K562 (cell line): Measurements from ENCODE around the gene RMI1. TPM values are rescaled to one million over a fixed set of nuclear protein-coding genes. Genes with fewer than 3 reads are reported as not detected.

Experiments
- CBFA2T2 ChIP-seq: fragments of 450-650 bp; conservative IDR thresholded peaks from 2 replicates; pipeline ENCODE4 v1.6.1; 2017; ENCODE audit warnings: mild to moderate bottlenecking
- CXXC5 ChIP-seq: fragments of 250-450 bp; sonication (Bioruptor Pico); IDR thresholded peaks from 2 replicates; pipeline ENCODE4 v1.8.0; 2022; ENCODE audit warnings: inconsistent platforms, mild to moderate bottlenecking, moderate library complexity
- HCFC1 ChIP-seq: IDR thresholded peaks from 2 replicates; pipeline ENCODE4 v1.6.1; 2012; ENCODE audit warnings: low read depth, low read length, improper control_type of control experiment
- HNRNPL ChIP-seq: fragments of 200-400 bp; formaldehyde crosslinking; IDR thresholded peaks from 2 replicates; pipeline ENCODE4 v1.6.1; 2017; ENCODE audit warnings: low read depth, mild to moderate bottlenecking, low read length
- LARP7 ChIP-seq: fragments of 450-650 bp; IDR thresholded peaks from 2 replicates; pipeline ENCODE4 v1.6.1; 2016
- MYNN ChIP-seq, 2 experiments: sonication (generic); formaldehyde crosslinking in 1 of 2; IDR thresholded peaks; 2 replicates each; pipeline versions ENCODE4 v1.5.0 to v1.6.1; 2016 to 2020; ENCODE audit warnings: antibody characterized with exemption in 1 of 2, missing genetic modification reagents in 1 of 2
- OTX1 ChIP-seq: fragments of 450-650 bp; formaldehyde crosslinking; IDR thresholded peaks from 2 replicates; pipeline ENCODE4 v1.4.0; 2022; ENCODE audit warnings: mild to moderate bottlenecking
- RBBP5 ChIP-seq: fragments of 200-600 bp; sonication (generic); IDR thresholded peaks from 2 replicates; pipeline ENCODE4 v1.6.1; 2012; ENCODE audit warnings: borderline replicate concordance, mild to moderate bottlenecking, low read length, control low read depth, inconsistent platforms; ENCODE audit not compliant: insufficient read depth, poor library complexity, severe bottlenecking
- RBFOX2 ChIP-seq: fragments of 200-400 bp; formaldehyde crosslinking; IDR thresholded peaks from 2 replicates; pipeline ENCODE4 v1.6.1; 2017; ENCODE audit warnings: low read depth, mild to moderate bottlenecking, low read length, moderate library complexity
- SIN3B ChIP-seq: fragments of 450-650 bp; IDR thresholded peaks from 2 replicates; pipeline ENCODE4 v1.6.1; 2017; ENCODE audit warnings: low read depth, mild to moderate bottlenecking, moderate library complexity
- SMAD3 ChIP-seq: fragments of 450-650 bp; formaldehyde crosslinking; conservative IDR thresholded peaks from 2 replicates; pipeline ENCODE4 v1.4.0; 2020; ENCODE audit warnings: mild to moderate bottlenecking
- SRSF1 ChIP-seq: fragments of 200-400 bp; formaldehyde crosslinking; IDR thresholded peaks from 2 replicates; pipeline ENCODE4 v1.6.1; 2017; ENCODE audit warnings: mild to moderate bottlenecking, low read depth, low read length, moderate library complexity
- ZNF12 ChIP-seq: sonication (generic); formaldehyde crosslinking; IDR thresholded peaks from 2 replicates; pipeline ENCODE4 v1.4.0; 2020; ENCODE audit warnings: mild to moderate bottlenecking, missing genetic modification reagents
- polyA plus RNA-seq, 8 experiments: library from polyadenylated mRNA; depleted of rRNA in 4 of 8; stranded (reverse) in 5 of 8; unstranded in 3 of 8; fragments of >200 nt; fragmentation: Nextera tagmentation in 2 of 8; fragmentation: Illumina TruSeq in 1 of 8; extraction: Ambion mirVana in 2 of 8; extraction: Trizol in 1 of 8; gene quantifications; 2 replicates each; pipeline versions ENCODE4 v1.2.1 to v1.2.3, GENCODE V29; 2011 to 2014; ENCODE audit warnings: inconsistent platforms in 1 of 8, missing spikeins in 1 of 8
- total RNA-seq, 7 experiments: library from RNA; depleted of rRNA in 6 of 7; stranded (reverse); fragments of >200 nt in 6 of 7; fragmentation: Illumina TruSeq in 2 of 7; extraction: Trizol in 2 of 7; gene quantifications; 2 replicates each; pipeline versions ENCODE4 v1.2.1 to v1.2.3, GENCODE V29; 2011 to 2021; ENCODE audit warnings: low replicate concordance in 1 of 7
- TF ChIP-seq, protein P1 (sequence below), 2 experiments: fragments of 450-650 bp in 1 of 2; sonication (generic) in 1 of 2; formaldehyde crosslinking; conservative IDR thresholded peaks; 2 replicates each; pipeline versions ENCODE4 v1.4.0 to v1.8.1; 2020 to 2022; ENCODE audit warnings: mild to moderate bottlenecking in 1 of 2, missing genetic modification reagents in 1 of 2
- TF ChIP-seq, protein P2 (sequence below): fragments of 450-650 bp; IDR thresholded peaks from 2 replicates; pipeline ENCODE4 v1.6.1; 2016; ENCODE audit warnings: mild to moderate bottlenecking, moderate library complexity
- TF ChIP-seq, protein P3 (sequence below): fragments of 250-450 bp; sonication (Bioruptor Pico); IDR thresholded peaks from 2 replicates; pipeline ENCODE4 v1.8.0; 2021; ENCODE audit warnings: moderate library complexity, mild to moderate bottlenecking, inconsistent platforms

RMI1 gene
- total and polyA plus RNA-seq, 9 of the 15 experiments (the other 6 are each of a cell fraction or from before 2014, with no cell fraction given), result 3.0 to 17.4 (median 10.6) TPM

DNA sequence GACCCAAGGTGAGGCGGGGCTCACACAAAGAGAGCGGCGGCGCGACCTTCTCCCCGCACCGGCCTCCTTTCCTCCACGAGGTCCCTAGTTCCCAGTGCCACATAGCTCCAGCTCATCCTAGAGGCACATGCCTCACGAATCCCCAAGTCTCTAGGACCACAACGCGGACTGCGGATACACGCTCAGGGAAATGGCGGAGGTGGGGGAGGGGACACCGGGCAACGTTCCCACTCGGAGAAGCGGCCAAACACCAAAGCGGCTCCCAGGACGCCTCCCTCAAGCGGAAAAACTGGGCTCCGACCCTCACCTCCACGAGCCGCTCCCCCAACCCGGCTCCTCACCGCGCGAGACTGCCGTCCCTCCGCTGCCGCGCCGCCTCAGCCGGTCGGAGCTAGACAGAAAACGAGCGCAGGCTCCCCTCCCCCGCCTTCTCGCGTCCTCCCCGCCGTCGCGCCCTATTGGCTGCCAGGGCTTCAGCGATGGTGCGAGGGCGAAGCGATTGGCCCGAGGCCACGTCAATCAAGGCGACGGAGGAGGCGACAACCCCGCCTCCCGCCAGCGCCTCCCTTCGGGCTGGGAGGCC, 702 bp upstream of the RMI1 start, which contains the start of gene HNRNPK (continued):
- TF ChIP-seq, protein P1, sequence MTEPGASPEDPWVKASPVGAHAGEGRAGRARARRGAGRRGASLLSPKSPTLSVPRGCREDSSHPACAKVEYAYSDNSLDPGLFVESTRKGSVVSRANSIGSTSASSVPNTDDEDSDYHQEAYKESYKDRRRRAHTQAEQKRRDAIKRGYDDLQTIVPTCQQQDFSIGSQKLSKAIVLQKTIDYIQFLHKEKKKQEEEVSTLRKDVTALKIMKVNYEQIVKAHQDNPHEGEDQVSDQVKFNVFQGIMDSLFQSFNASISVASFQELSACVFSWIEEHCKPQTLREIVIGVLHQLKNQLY (CRISPR knock-in tag; conservative IDR thresholded peaks at IDR 0.05), result no peak
- TF ChIP-seq, protein P2, sequence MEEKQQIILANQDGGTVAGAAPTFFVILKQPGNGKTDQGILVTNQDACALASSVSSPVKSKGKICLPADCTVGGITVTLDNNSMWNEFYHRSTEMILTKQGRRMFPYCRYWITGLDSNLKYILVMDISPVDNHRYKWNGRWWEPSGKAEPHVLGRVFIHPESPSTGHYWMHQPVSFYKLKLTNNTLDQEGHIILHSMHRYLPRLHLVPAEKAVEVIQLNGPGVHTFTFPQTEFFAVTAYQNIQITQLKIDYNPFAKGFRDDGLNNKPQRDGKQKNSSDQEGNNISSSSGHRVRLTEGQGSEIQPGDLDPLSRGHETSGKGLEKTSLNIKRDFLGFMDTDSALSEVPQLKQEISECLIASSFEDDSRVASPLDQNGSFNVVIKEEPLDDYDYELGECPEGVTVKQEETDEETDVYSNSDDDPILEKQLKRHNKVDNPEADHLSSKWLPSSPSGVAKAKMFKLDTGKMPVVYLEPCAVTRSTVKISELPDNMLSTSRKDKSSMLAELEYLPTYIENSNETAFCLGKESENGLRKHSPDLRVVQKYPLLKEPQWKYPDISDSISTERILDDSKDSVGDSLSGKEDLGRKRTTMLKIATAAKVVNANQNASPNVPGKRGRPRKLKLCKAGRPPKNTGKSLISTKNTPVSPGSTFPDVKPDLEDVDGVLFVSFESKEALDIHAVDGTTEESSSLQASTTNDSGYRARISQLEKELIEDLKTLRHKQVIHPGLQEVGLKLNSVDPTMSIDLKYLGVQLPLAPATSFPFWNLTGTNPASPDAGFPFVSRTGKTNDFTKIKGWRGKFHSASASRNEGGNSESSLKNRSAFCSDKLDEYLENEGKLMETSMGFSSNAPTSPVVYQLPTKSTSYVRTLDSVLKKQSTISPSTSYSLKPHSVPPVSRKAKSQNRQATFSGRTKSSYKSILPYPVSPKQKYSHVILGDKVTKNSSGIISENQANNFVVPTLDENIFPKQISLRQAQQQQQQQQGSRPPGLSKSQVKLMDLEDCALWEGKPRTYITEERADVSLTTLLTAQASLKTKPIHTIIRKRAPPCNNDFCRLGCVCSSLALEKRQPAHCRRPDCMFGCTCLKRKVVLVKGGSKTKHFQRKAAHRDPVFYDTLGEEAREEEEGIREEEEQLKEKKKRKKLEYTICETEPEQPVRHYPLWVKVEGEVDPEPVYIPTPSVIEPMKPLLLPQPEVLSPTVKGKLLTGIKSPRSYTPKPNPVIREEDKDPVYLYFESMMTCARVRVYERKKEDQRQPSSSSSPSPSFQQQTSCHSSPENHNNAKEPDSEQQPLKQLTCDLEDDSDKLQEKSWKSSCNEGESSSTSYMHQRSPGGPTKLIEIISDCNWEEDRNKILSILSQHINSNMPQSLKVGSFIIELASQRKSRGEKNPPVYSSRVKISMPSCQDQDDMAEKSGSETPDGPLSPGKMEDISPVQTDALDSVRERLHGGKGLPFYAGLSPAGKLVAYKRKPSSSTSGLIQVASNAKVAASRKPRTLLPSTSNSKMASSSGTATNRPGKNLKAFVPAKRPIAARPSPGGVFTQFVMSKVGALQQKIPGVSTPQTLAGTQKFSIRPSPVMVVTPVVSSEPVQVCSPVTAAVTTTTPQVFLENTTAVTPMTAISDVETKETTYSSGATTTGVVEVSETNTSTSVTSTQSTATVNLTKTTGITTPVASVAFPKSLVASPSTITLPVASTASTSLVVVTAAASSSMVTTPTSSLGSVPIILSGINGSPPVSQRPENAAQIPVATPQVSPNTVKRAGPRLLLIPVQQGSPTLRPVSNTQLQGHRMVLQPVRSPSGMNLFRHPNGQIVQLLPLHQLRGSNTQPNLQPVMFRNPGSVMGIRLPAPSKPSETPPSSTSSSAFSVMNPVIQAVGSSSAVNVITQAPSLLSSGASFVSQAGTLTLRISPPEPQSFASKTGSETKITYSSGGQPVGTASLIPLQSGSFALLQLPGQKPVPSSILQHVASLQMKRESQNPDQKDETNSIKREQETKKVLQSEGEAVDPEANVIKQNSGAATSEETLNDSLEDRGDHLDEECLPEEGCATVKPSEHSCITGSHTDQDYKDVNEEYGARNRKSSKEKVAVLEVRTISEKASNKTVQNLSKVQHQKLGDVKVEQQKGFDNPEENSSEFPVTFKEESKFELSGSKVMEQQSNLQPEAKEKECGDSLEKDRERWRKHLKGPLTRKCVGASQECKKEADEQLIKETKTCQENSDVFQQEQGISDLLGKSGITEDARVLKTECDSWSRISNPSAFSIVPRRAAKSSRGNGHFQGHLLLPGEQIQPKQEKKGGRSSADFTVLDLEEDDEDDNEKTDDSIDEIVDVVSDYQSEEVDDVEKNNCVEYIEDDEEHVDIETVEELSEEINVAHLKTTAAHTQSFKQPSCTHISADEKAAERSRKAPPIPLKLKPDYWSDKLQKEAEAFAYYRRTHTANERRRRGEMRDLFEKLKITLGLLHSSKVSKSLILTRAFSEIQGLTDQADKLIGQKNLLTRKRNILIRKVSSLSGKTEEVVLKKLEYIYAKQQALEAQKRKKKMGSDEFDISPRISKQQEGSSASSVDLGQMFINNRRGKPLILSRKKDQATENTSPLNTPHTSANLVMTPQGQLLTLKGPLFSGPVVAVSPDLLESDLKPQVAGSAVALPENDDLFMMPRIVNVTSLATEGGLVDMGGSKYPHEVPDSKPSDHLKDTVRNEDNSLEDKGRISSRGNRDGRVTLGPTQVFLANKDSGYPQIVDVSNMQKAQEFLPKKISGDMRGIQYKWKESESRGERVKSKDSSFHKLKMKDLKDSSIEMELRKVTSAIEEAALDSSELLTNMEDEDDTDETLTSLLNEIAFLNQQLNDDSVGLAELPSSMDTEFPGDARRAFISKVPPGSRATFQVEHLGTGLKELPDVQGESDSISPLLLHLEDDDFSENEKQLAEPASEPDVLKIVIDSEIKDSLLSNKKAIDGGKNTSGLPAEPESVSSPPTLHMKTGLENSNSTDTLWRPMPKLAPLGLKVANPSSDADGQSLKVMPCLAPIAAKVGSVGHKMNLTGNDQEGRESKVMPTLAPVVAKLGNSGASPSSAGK, result no peak
- TF ChIP-seq OTX1 (CRISPR knock-in tag), result no peak
- TF ChIP-seq SRSF1, result no peak
- TF ChIP-seq HNRNPL, result no peak
- 0 out of 2 replicates have a peak, but pooled peaks have one; percentile 34 for TF ChIP-seq ZNF12 (CRISPR knock-in tag)
- TF ChIP-seq HCFC1, result peak; percentile 25; the same call in 1 of the 2 replicates
- TF ChIP-seq RBBP5, result peak; percentile 63
- TF ChIP-seq CXXC5 (CRISPR knock-in tag), result peak; percentile 95
- TF ChIP-seq MYNN (IDR thresholded peaks at IDR 0.05), result no peak
- TF ChIP-seq MYNN (CRISPR knock-in tag; IDR thresholded peaks at IDR 0.05), result no peak
- no peak for TF ChIP-seq SMAD3 (CRISPR knock-in tag)
- TF ChIP-seq RBFOX2, result peak; percentile 93
- no peak for TF ChIP-seq CBFA2T2
- no peak for TF ChIP-seq LARP7
- TF ChIP-seq, protein P3, sequence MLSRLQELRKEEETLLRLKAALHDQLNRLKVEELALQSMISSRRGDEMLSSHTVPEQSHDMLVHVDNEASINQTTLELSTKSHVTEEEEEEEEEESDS, result no peak
- no peak for TF ChIP-seq SIN3B
